Kidney (tissue), 14 donors: Measurements from ENCODE around the gene SHH. TPM values are rescaled to one million over a fixed set of nuclear protein-coding genes. Genes with fewer than 3 reads are reported as not detected.
A peak's percentile ranks its signal among the peaks of the same experiment; 100 is the strongest.

Experiments used
- DNase-seq, 5 donors: peaks; one replicate each; pipeline ENCODE4 v3.0.0-alpha.2; 2013 to 2020
- FAIRE-seq: peaks from 2 replicates; lab custom pipeline; 2012; peaks lifted over from hg19 to GRCh38; lab: Jason Lieb, UNC
- H3K27ac ChIP-seq, 2 donors: one replicate each; pipeline ENCODE4 v1.7.0; 2013; ENCODE audit warnings: low read depth in 2 of 2, low read length in 2 of 2, inconsistent platforms in 1 of 2
- H3K27me3 ChIP-seq: one replicate; pipeline ENCODE4 v1.7.1; 2013; ENCODE audit warnings: low read length, inconsistent platforms; ENCODE audit not compliant: control insufficient read depth, insufficient read depth
- H3K36me3 ChIP-seq, 3 donors: one replicate each; pipeline versions ENCODE4 v1.7.0 to v1.7.1; 2013; ENCODE audit warnings: low read length in 3 of 3, control low read depth in 1 of 3, inconsistent platforms in 1 of 3; ENCODE audit not compliant: insufficient read depth in 3 of 3, control insufficient read depth in 2 of 3
- H3K4me1 ChIP-seq, 3 donors: one replicate each; pipeline versions ENCODE4 v1.7.0 to v1.7.1; 2013; ENCODE audit warnings: low read length in 3 of 3, inconsistent platforms in 1 of 3, low read depth in 1 of 3; ENCODE audit not compliant: control insufficient read depth in 2 of 3, insufficient read depth in 2 of 3
- H3K4me3 ChIP-seq, 3 donors: one replicate each; pipeline versions ENCODE4 v1.7.0 to v1.8.1; 2013; ENCODE audit warnings: low read length in 3 of 3, control low read depth in 1 of 3, inconsistent platforms in 1 of 3
- H3K9ac ChIP-seq, 3 donors: one replicate each; pipeline versions ENCODE4 v1.7.0 to v1.7.1; 2013; ENCODE audit warnings: low read length in 3 of 3, control low read depth in 1 of 3, inconsistent platforms in 1 of 3
- H3K9me3 ChIP-seq, 3 donors: one replicate each; pipeline versions ENCODE4 v1.7.0 to v1.7.1; 2013; ENCODE audit warnings: low read length in 3 of 3, control low read depth in 1 of 3, inconsistent platforms in 1 of 3; ENCODE audit not compliant: control insufficient read depth in 2 of 3, insufficient read depth in 1 of 3
- intact Hi-C: fragments of 100-400 bp; cut with DNase I; formaldehyde crosslinking; loops from one replicate; pipeline ENCODE4 v1.11.1; 2022
- polyA plus RNA-seq: library from polyadenylated mRNA; stranded (reverse); fragments of 350-450 nt; fragmentation: Illumina TruSeq; extraction: RNeasy Lipid Tissue Mini Kit (QIAGEN cat#74804); gene quantifications from one replicate; pipeline ENCODE4 v1.2.3, GENCODE V29; 2014; ENCODE audit warnings: low read depth, low replicate concordance; ENCODE audit not compliant: insufficient read depth
- total RNA-seq: library from RNA; stranded (reverse); fragmentation: NEBNext Ultra II Directional; extraction: Animal tissue kit (Norgen Biotek cat#: 25700); gene quantifications from one replicate; pipeline ENCODE4 v1.2.1, GENCODE V29; 2021
- TF ChIP-seq, protein P1 (sequence below): IDR thresholded peaks from 3 replicates; pipeline ENCODE4 v1.5.1; 2012; ENCODE audit warnings: mild to moderate bottlenecking, moderate library complexity, borderline replicate concordance; ENCODE audit not compliant: insufficient read depth; ENCODE audit errors: extremely low read depth
- donor health status: control.
- donor health status: control.
- donor health status: control.
- donor health status: control.
- donor health status: control.
- donor health status: DM: yes; HTN: yes; CAD: no.
- donor health status: Normal renal cell carcinoma (clear cell type).

The SHH gene
- total and polyA plus RNA-seq, 2 donors from 2014 or later: 2.0 to 15.2 TPM

DNA sequence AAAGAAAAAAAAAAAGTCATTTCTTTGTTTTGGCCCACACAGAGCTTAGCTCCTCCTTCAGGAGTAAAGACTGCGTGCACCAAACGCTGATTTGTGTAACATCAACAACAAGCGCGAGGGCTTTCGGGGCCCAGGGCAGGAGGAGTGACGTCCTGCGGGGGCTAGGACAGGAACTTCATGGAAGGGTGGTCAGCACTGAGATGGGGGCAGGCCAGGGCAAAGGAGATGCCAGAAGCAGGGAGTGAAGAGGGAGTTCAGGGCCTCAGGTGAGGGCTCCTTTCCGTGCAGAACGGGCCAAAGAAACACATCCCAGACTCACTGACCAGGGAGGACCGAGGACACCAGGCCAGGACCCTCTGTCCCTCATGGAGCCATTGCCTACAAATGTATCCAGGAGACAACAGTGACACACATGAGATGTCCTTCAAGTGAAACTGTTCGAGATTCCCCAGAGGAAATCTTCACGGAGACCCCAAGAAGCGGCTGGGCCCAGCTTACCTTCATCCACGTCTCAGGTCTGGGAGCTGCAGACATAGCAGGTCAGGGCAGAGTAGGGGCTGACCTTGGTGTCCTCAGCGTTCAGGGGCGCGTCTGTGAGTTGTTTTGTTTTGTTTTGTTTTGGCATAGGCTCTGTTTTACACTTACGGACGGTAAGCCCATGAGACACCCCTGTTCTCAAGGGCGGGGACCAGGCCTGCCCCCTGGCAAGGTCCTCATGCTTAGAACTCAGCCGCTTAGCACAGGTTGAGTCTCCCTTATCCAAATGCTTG is 30.4 kb upstream of the SHH start:
- no peak overlapping the region for H3K4me3 ChIP-seq
- peaks cover 0 to 5% (median 0%) of the 10 kb centered on the region in 3 donors for H3K4me1 ChIP-seq
- intact Hi-C loops: no loop called here
- TF ChIP-seq, protein P1, sequence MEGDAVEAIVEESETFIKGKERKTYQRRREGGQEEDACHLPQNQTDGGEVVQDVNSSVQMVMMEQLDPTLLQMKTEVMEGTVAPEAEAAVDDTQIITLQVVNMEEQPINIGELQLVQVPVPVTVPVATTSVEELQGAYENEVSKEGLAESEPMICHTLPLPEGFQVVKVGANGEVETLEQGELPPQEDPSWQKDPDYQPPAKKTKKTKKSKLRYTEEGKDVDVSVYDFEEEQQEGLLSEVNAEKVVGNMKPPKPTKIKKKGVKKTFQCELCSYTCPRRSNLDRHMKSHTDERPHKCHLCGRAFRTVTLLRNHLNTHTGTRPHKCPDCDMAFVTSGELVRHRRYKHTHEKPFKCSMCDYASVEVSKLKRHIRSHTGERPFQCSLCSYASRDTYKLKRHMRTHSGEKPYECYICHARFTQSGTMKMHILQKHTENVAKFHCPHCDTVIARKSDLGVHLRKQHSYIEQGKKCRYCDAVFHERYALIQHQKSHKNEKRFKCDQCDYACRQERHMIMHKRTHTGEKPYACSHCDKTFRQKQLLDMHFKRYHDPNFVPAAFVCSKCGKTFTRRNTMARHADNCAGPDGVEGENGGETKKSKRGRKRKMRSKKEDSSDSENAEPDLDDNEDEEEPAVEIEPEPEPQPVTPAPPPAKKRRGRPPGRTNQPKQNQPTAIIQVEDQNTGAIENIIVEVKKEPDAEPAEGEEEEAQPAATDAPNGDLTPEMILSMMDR: no peak
- FAIRE-seq: no peak
- no peaks in the 10 kb centered on the region for H3K27me3 ChIP-seq
- H3K27ac ChIP-seq: no peak overlapping the region
- H3K9me3 ChIP-seq: no peaks in the 10 kb centered on the region
- peak in 4 of 5 donors; percentile 63 to 80 (median 78) for DNase-seq
- H3K36me3 ChIP-seq: no peaks in the 10 kb centered on the region
- H3K9ac ChIP-seq: no peak overlapping the region

DNA sequence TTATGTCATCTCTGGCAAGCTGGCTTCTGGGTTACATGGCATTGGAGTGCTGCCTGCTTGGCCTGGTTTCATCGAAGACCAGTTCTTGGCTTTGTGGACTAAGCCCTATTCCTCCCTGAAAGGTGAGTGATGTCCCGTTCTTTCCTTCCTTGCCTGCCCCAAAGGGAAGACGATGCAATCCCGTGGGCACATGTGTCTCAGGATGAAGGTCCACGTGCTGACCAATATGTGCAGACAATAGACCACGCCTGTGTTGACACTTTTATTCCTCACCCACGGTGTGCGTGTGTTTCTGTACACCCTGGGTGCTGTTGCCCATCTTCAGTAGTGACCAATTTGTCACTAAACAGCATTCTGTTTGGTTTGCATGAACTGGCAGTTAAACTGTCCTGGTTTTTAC is 28.6 kb upstream of the SHH start:
- H3K27ac ChIP-seq: no peak overlapping the region
- peaks cover 0 to 5% (median 0%) of the 10 kb centered on the region in 3 donors for H3K4me1 ChIP-seq
- no peak for DNase-seq
- H3K36me3 ChIP-seq: no peaks in the 10 kb centered on the region
- no peaks in the 10 kb centered on the region for H3K9me3 ChIP-seq
- FAIRE-seq: no peak
- TF ChIP-seq, protein P1: no peak
- H3K4me3 ChIP-seq: no peak overlapping the region
- no peak overlapping the region for H3K9ac ChIP-seq
- H3K27me3 ChIP-seq: no peaks in the 10 kb centered on the region
- intact Hi-C loops: no loop called here

DNA sequence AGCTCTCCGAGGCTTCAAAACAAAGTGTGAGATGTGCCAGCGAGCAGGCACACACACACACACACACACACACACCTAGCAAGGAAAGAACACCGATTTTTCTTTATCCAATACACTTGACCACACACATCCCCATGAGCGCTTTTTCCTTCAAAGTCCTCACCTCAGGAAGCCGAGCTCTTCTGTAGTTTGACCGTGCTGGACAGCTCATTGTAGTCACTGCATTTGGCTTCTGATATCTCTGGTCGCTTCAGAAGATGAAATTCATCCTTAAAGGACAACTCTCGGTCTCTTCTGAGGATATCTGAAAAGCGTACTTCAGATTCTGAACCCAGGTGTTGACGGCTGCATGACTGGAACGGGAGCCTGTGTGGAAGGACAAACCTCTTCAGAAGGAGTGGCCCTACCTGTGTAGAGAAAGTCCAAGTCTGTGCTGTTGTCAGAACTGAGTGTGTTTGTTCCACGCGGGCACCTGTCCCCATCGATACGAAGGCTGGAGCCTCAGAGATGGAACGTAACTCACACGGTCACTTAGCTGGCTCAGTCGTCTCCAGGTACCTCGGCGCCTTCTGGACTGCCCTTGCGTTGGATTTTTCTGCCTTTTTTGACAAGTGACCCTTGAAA is 28.1 kb upstream of the SHH start:
- Histone ChIP-seq H3K4me3 (no peak overlapping the region), H3K27me3 (no peaks in the 10 kb centered on the region), H3K9ac (no peak overlapping the region), H3K4me1 (peaks cover 0 to 5% (median 0%) of the 10 kb centered on the region in 3 donors), H3K36me3 (no peaks in the 10 kb centered on the region), H3K9me3 (no peaks in the 10 kb centered on the region), H3K27ac (no peak overlapping the region)
- FAIRE-seq (no peak), DNase-seq (no peak)
- intact Hi-C loops: no loop called here
- TF ChIP-seq, protein P1: no peak
